ENCODE results near the gene LAMTOR3. TPM values are rescaled to one million over a fixed set of nuclear protein-coding genes. Genes with fewer than 3 reads are reported as not detected.

Gene LAMTOR3
- total RNA-seq: 24.3 and 31.0 TPM in 2 replicates

DNA sequence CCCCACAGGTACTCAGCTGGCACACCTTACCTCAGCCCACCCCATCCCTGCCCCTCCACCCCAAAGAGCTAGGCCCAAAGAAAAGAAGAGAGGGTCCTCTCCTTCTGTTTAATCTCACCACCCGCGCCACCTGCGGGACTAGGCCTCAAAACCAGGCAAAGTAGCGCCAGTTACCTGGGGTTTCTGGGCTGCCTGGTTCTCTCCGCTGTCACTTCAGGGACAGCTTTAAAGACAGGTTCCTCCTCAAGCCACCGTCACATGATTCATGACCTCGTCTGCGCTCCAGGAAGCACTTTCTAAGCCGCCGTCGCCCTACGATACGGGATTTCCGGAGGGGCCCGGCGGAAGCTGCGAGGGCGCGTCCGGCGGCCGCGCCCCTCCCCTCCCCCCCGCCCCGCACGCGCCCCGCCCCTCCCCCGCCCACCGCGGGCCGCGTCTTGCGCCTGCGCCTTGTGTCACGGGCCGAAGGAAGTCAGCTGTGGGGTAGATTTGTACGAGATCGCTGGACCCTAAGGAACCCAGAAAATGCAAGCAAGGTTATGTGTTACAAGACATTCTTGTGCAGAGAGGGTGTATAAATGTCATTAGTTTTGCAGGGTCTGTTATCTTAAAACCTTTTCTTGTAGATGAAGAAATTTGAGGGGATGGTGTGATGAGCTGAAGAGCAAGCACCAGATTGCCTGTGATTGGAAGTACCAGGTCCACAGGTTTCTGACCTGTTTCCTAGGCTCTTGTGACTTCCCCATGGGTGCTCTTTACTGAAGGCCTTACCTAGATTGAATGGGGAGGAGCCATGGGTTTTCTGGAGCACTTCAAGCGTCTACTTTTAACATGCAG, at the start of gene LAMTOR3:
Gene LAMTOR3, minus strand, starts transcription at position 267 of the 837 bp plus-strand sequence. CDS start 464 bp downstream, outside the sequence.

Other genes with a start within 250 kb of the LAMTOR3 start
- not detected in 2 replicates for gene C4orf54, start 236.6 kb downstream of the LAMTOR3 start, total RNA-seq
- not detected in 2 replicates for gene DAPP1, start 77.6 kb downstream of the LAMTOR3 start, total RNA-seq
- 18.5 and 22.7 TPM in 2 replicates for gene DNAJB14, start 52.2 kb upstream of the LAMTOR3 start, total RNA-seq
- 66.1 and 104 TPM in 2 replicates for gene H2AZ1, start 55.8 kb upstream of the LAMTOR3 start, total RNA-seq